CD4-positive, alpha-beta T cell treated with Interleukin-10 for 1 hour (primary cell): ENCODE measurements around the gene THBS3.
A peak's percentile ranks its signal among the peaks of the same experiment; 100 is the strongest.
"Not testable (repeated sequence)": the region's sequence is repeated elsewhere in the genome, so short reads cannot be mapped to it uniquely, and the experiment has no call there.

Source experiments
- DNase-seq: peaks from one replicate; pipeline ENCODE4 v3.0.0-alpha.2; 2020

The THBS3 gene

GRCh38 chr1:155233502-155233901 is 25.8 kb upstream of the THBS3 start:
- DNase-seq, result not testable (repeated sequence)

- not testable (repeated sequence) for DNase-seq
Observed at GRCh38 chr1:155232001-155232978, 24.6 kb upstream of the THBS3 start.

- not testable (repeated sequence) for DNase-seq
Observed at GRCh38 chr1:155231302-155231701, 23.6 kb upstream of the THBS3 start.

GRCh38 chr1:155228096-155228427 is 20.4 kb upstream of the THBS3 start:
- DNase-seq, result no peak

GRCh38 chr1:155227261-155228095 is 19.8 kb upstream of the THBS3 start:
- DNase-seq, result peak; percentile 99

GRCh38 chr1:155226910-155227260 is 19.2 kb upstream of the THBS3 start:
- no peak for DNase-seq

- peak; percentile 88 for DNase-seq
Observed at GRCh38 chr1:155226188-155226909, 18.7 kb upstream of the THBS3 start.

- not testable (repeated sequence) for DNase-seq
Observed at GRCh38 chr1:155225404-155225759, 17.7 kb upstream of the THBS3 start.

GRCh38 chr1:155223047-155223446 is 15.3 kb upstream of the THBS3 start:
- no peak for DNase-seq

- DNase-seq, result not testable (repeated sequence)
Observed at GRCh38 chr1:155220211-155220965, 12.7 kb upstream of the THBS3 start.

- no peak for DNase-seq
Observed at GRCh38 chr1:155219592-155220031, 11.9 kb upstream of the THBS3 start.

GRCh38 chr1:155218854-155219591 is 11.3 kb upstream of the THBS3 start:
- no peak for DNase-seq

- DNase-seq, result not testable (repeated sequence)
Observed at GRCh38 chr1:155214702-155215101, 7.0 kb upstream of the THBS3 start.

- not testable (repeated sequence) for DNase-seq
Observed at GRCh38 chr1:155212051-155212440, 4.3 kb upstream of the THBS3 start.

- not testable (repeated sequence) for DNase-seq
Observed at GRCh38 chr1:155211381-155212050, 3.8 kb upstream of the THBS3 start.

- DNase-seq, result no peak
Observed at GRCh38 chr1:155210314-155211104, 2.8 kb upstream of the THBS3 start.

- no peak for DNase-seq
Observed at GRCh38 chr1:155209312-155209721, 1.6 kb upstream of the THBS3 start.

GRCh38 chr1:155208541-155209311 is 1.0 kb upstream of the THBS3 start, which contains the start of gene MTX1:
TSS of gene MTX1 (plus strand) at chr1:155208695. CDS start at chr1:155208805, 110 bp downstream.
- DNase-seq, result peak; percentile 95
